Esophagus squamous epithelium (tissue), 4 donors: ENCODE data around the gene MXRA8.

ENCODE experiments used
- CTCF ChIP-seq, 6 experiments: fragments of 450-650 bp in 4 of 6; fragments of 200-600 bp in 2 of 6; sonication (generic) in 2 of 6; IDR thresholded peaks; one replicate each; pipeline ENCODE4 v1.5.1; 2016 to 2019; ENCODE audit warnings: antibody characterized with exemption in 6 of 6, mild to moderate bottlenecking in 4 of 6, moderate library complexity in 4 of 6
- POLR2A ChIP-seq, 4 donors: fragments of 450-650 bp; IDR thresholded peaks; one replicate each; pipeline ENCODE4 v1.6.1; 2017; ENCODE audit warnings: antibody characterized with exemption in 4 of 4, mild to moderate bottlenecking in 4 of 4, moderate library complexity in 3 of 4

GRCh38 chr1:1303736-1304135 lies 54.6 kb downstream of the MXRA8 start:
- TF ChIP-seq POLR2A (IDR thresholded peaks at IDR 0.05) (no peak), CTCF (IDR thresholded peaks at IDR 0.05) (no peak)
